Immature natural killer cell (primary cell): ENCODE data around the gene AIPL1. TPM values are rescaled to one million over a fixed set of nuclear protein-coding genes. Genes with fewer than 3 reads are reported as not detected.

ENCODE experiments used
- DNase-seq, 3 donors: peaks; one replicate each; pipeline ENCODE4 v3.0.0; 2022; ENCODE audit warnings: mixed read lengths in 1 of 3
- H3K27ac Mint-ChIP-seq, 6 donors: one replicate each; pipeline ENCODE4 v1.8.0; 2020; ENCODE audit warnings: mixed read lengths in 6 of 6, mild to moderate bottlenecking in 5 of 6, inconsistent platforms in 4 of 6, moderate library complexity in 3 of 6
- H3K27me3 Mint-ChIP-seq, 3 donors: one replicate each; pipeline ENCODE4 v1.8.0; 2020 to 2021; ENCODE audit warnings: low read depth in 3 of 3, mild to moderate bottlenecking in 3 of 3, mixed read lengths in 3 of 3, moderate library complexity in 3 of 3, inconsistent platforms in 1 of 3
- H3K36me3 Mint-ChIP-seq, 3 donors: one replicate each; pipeline ENCODE4 v1.8.0; 2020; ENCODE audit warnings: mixed read lengths in 3 of 3, inconsistent platforms in 2 of 3, mild to moderate bottlenecking in 2 of 3
- H3K4me1 Mint-ChIP-seq, 2 donors: one replicate each; pipeline ENCODE4 v1.8.0; 2020; ENCODE audit warnings: inconsistent platforms in 2 of 2, mild to moderate bottlenecking in 2 of 2, mixed read lengths in 2 of 2, moderate library complexity in 1 of 2
- H3K4me3 Mint-ChIP-seq, 5 donors: one replicate each; pipeline ENCODE4 v1.8.0; 2020; ENCODE audit warnings: mild to moderate bottlenecking in 5 of 5, mixed read lengths in 5 of 5, inconsistent platforms in 3 of 5, moderate library complexity in 3 of 5
- H3K9me3 Mint-ChIP-seq, 6 donors: one replicate each; pipeline ENCODE4 v1.8.0; 2020; ENCODE audit warnings: mild to moderate bottlenecking in 6 of 6, mixed read lengths in 6 of 6, inconsistent platforms in 4 of 6, moderate library complexity in 3 of 6
- polyA plus RNA-seq, 3 donors: library from polyadenylated mRNA; unstranded; fragments of 300-500 nt; fragmentation: Illumina TruSeq; gene quantifications; one replicate each; pipeline ENCODE4 v1.2.3, GENCODE V29; 2021

The AIPL1 gene
- polyA plus RNA-seq, 3 donors from 2014 or later: not detected

DNA sequence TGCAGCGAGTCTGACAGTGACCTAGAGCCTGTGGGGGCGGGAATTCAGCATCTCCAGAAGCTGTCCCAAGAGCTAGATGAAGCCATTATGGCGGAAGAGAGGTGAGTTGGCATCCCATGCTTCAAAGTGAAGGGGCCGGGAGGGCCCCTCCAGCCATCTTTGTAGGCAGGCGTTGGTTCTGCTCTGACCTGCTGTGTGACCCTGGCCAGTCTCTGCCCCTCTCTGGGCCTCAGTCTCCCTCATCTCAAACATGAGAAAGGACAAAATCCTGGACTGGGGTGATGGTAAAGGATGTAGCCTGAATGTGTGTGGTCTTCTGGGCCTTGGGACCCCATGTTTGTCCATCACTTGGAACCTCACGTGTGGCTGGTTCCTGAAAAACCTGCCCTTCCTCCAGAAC lies 14.4 kb upstream of the AIPL1 start:
- no peak for DNase-seq
- no peak overlapping the region for H3K4me3 Mint-ChIP-seq
- H3K36me3 Mint-ChIP-seq: no peaks in the 10 kb centered on the region
- H3K4me1 Mint-ChIP-seq: peaks cover 13 to 16% of the 10 kb centered on the region in 2 donors
- H3K9me3 Mint-ChIP-seq: no peaks in the 10 kb centered on the region
- no peak overlapping the region for H3K27ac Mint-ChIP-seq
- H3K27me3 Mint-ChIP-seq: peaks cover 2 to 4% (median 2%) of the 10 kb centered on the region in 3 donors

- peaks cover 16 to 21% of the 10 kb centered on the region in 2 donors for H3K4me1 Mint-ChIP-seq
- DNase-seq: no peak
- H3K9me3 Mint-ChIP-seq: no peaks in the 10 kb centered on the region
- H3K27me3 Mint-ChIP-seq: peaks cover 4 to 7% (median 4%) of the 10 kb centered on the region in 3 donors
- no peaks in the 10 kb centered on the region for H3K36me3 Mint-ChIP-seq
- no peak overlapping the region for H3K27ac Mint-ChIP-seq
- no peak overlapping the region for H3K4me3 Mint-ChIP-seq
These were observed 13.6 kb upstream of the AIPL1 start for GRCh38 chr17:6448473-6448872.

DNA sequence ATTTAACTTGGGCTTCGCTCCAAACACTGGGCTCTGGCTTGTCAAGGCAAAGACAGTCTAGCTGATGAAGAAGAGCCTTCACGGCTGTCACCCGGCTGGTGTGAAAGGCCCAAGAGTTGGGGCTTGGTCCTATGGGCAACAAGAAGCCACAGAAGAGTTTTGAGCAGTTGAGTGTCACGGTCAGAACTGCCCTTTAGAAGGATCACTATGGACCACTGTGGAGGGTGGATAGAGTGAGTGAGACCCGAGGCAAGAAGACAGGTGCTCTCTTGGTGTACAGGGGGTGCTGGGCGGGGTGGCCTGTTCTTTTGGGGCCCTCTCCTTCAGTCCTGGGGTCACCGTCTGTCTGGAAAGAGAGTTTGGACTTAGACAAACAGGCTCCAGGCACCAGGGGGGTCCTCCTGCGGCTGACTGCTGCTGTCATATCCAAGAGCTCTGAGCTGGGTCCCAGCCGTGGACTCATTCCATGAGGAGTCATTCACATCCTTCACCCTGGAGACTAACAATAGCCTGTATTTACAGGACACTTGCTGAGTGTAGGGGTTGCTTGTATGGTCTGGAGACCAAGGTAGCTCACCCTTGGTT lies 11.7 kb upstream of the AIPL1 start:
- peaks cover 17 to 25% of the 10 kb centered on the region in 2 donors for H3K4me1 Mint-ChIP-seq

GRCh38 chr17:6444571-6445335 lies 9.8 kb upstream of the AIPL1 start:
- H3K36me3 Mint-ChIP-seq: no peaks in the 10 kb centered on the region
- peak overlapping the region in 4 of 6 donors; percentile 65 to 83 (median 82) for H3K27ac Mint-ChIP-seq
- peak overlapping the region; percentile 89 to 95 (median 92) for H3K4me3 Mint-ChIP-seq
- H3K27me3 Mint-ChIP-seq: peaks cover 2 to 9% (median 3%) of the 10 kb centered on the region in 3 donors
- DNase-seq: no peak
- H3K9me3 Mint-ChIP-seq: no peaks in the 10 kb centered on the region
- H3K4me1 Mint-ChIP-seq: peaks cover 13 to 17% of the 10 kb centered on the region in 2 donors

More for the DNA sequence above, 11.7 kb upstream of the AIPL1 start:
- no peak overlapping the region for H3K4me3 Mint-ChIP-seq
- H3K27ac Mint-ChIP-seq: no peak overlapping the region
- H3K27me3 Mint-ChIP-seq: peaks cover 4 to 8% (median 4%) of the 10 kb centered on the region in 3 donors
- no peaks in the 10 kb centered on the region for H3K9me3 Mint-ChIP-seq
- no peak for DNase-seq
- H3K36me3 Mint-ChIP-seq: no peaks in the 10 kb centered on the region

DNA sequence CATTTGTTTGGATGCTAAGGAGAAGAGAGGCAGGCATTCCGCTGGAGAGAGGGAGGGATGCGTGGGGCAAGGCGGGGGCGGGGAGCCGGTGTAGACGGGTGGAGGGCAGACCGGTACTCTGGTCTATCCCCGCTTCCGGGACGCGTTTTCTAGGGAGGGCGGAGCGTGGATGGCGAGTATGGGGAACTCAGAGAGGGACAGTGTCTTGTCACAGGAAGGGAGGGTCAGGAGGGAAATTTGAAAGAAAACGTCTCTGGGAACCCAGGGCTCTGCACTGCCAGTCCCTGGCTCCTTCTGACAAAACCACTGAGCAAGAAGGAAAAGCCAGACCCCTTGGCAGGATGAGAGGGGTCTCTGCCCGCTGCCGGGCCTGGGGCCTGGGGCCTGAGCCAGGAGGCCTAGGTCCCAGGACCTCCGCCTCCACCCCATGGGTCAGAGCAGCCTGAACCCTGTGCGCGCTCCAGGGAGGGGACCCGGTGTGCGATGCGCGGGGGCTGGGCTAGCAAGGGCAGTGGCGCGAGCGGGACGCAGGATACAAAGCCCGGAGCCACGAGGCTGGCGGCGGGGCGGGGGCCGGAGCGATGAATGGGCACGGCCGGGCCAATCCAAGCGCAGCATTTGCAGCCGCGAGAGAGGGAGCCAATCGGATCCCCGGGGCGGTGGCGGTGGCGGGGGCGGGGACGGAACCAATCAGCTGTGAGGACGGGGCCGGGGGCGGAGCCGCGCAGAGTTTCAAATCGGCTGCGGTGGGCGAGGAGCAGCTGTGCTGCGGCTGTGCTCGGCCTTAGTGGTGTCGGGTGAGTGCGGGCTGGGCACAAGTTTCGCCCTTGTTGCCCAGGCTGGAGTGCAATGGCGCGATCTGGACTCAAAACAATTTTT lies 9.0 kb upstream of the AIPL1 start, which contains the start of gene PIMREG:
TSS of gene PIMREG (plus strand) at position 764 of the 879 bp plus-strand sequence. CDS start 656 bp downstream, outside the sequence.
- DNase-seq: peak; percentile 82 to 85 (median 84)
- Mint-ChIP-seq H3K4me1 (peaks cover 13 to 17% of the 10 kb centered on the region in 2 donors), H3K9me3 (no peaks in the 10 kb centered on the region), H3K27ac (peak within 1 kb of the TSS; percentile 9 to 86 (median 80)), H3K4me3 (peak within 1 kb of the TSS; percentile 89 to 95 (median 92)), H3K27me3 (peaks cover 2 to 11% (median 3%) of the 10 kb centered on the region in 3 donors), H3K36me3 (no peaks in the 10 kb centered on the region)

- peaks cover 2 to 13% (median 3%) of the 10 kb centered on the region in 3 donors for H3K27me3 Mint-ChIP-seq
- peak overlapping the region in 3 of 5 donors; percentile 92 to 95 (median 93) for H3K4me3 Mint-ChIP-seq
- H3K36me3 Mint-ChIP-seq: no peaks in the 10 kb centered on the region
- no peaks in the 10 kb centered on the region for H3K9me3 Mint-ChIP-seq
- no peak for DNase-seq
- H3K4me1 Mint-ChIP-seq: peaks cover 13 to 17% of the 10 kb centered on the region in 2 donors
- H3K27ac Mint-ChIP-seq: no peak overlapping the region
These were observed 7.9 kb upstream of the AIPL1 start for GRCh38 chr17:6442775-6443174.

DNA sequence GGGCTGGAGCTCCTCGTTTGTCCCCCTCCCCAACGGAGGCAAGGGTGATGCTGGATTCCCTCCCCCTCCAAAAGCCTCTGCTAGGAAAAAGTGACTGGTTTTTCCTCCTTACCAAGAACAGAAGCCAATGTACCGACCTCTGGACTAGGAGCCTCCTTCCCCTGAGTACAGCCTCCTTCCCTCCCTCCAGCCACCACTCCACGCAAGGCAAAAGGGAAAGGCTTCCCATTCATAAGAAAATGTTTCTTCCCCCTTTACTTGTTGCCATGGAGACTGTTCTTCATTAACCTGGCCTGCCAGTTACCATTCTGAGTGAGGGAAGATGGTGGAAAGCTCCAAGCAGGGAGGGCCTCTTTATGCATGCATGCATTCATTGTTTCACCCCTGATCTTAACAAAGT lies 5.0 kb upstream of the AIPL1 start:
- no peak overlapping the region for H3K4me3 Mint-ChIP-seq

DNA sequence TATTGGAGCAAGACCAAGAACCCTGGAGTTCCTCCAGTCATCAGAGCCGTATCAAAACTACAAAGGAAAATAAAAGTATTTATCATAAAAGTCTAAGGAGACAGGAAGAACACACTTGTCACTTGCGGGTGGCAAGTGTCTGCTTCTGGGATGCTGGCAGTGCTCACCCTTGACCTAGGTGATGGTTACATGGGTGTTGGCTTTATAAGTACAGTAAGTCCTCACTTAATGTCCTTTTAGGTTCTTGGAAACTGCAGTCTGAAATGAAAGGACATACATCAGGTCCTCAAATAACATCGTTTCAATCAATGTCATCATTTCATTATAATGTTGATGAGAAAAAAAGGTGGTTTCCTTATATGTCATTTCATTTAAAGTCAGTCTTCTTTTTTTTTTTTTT lies 3.0 kb upstream of the AIPL1 start:
- Mint-ChIP-seq H3K9me3 (no peaks in the 10 kb centered on the region), H3K36me3 (no peaks in the 10 kb centered on the region), H3K4me1 (no peaks in the 10 kb centered on the region), H3K4me3 (no peak overlapping the region), H3K27ac (no peak overlapping the region), H3K27me3 (peaks cover 2 to 8% (median 5%) of the 10 kb centered on the region in 3 donors)
- no peak for DNase-seq

More for the DNA sequence above, 5.0 kb upstream of the AIPL1 start:
- Mint-ChIP-seq H3K27me3 (peaks cover 5 to 13% (median 5%) of the 10 kb centered on the region in 3 donors), H3K4me1 (peaks cover 13 to 17% of the 10 kb centered on the region in 2 donors), H3K9me3 (no peaks in the 10 kb centered on the region), H3K36me3 (no peaks in the 10 kb centered on the region), H3K27ac (no peak overlapping the region)
- no peak for DNase-seq

DNA sequence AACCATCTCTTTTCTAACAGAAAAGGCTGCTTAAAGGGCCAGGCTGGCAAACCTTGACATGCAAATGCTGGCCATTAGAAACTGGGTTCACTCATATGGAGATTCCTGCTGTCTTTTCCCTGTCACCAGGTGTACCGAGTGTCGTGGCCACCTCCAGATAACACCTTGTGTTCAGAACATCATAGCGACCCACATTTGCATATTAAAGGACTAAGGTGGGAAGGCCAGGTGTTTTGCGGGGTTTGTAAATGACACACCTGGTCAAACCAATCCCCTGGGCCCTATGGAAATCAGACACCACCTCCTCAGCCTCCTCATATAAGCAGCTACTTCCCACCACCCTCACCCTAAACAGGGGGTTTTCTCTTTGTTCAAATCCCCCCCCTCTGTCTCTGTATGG lies 2.5 kb upstream of the AIPL1 start:
- H3K36me3 Mint-ChIP-seq: no peaks in the 10 kb centered on the region
- no peak for DNase-seq
- H3K27ac Mint-ChIP-seq: no peak overlapping the region
- H3K4me1 Mint-ChIP-seq: no peaks in the 10 kb centered on the region
- no peak overlapping the region for H3K4me3 Mint-ChIP-seq
- no peaks in the 10 kb centered on the region for H3K9me3 Mint-ChIP-seq
- H3K27me3 Mint-ChIP-seq: peaks cover 2 to 10% (median 5%) of the 10 kb centered on the region in 3 donors

GRCh38 chr17:6435968-6436367 lies 1.0 kb upstream of the AIPL1 start:
- Mint-ChIP-seq H3K36me3 (peaks cover 0 to 4% (median 3%) of the 10 kb centered on the region in 3 donors), H3K27me3 (peaks cover 2 to 10% (median 5%) of the 10 kb centered on the region in 3 donors), H3K9me3 (peaks cover 0 to 7% (median 3%) of the 10 kb centered on the region in 6 donors), H3K4me3 (no peak overlapping the region), H3K27ac (no peak overlapping the region), H3K4me1 (no peaks in the 10 kb centered on the region)
- DNase-seq: peak; percentile 45 to 50 (median 47)

DNA sequence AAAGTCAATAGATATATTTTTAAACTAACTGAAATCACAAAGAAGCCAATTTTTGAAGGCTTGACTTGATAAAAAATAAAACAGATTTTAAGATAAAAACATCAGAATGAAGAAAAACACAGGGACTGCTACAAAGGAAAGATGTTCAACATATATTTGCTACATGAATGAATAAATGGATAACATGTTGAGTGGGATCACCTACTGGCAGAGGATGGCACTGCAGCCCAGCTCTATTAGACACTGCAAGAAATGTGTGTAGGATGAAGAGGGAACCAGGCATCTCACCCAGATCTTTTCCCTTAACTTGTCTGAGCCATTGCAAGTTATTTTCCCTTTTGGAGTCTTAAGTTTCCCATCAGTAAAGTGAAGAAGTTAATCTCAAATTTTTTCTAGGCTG lies 4.2 kb downstream of the AIPL1 start:
- Mint-ChIP-seq H3K4me1 (peaks cover 12 to 18% of the 10 kb centered on the region in 2 donors), H3K9me3 (peaks cover 0 to 19% (median 9%) of the 10 kb centered on the region in 6 donors), H3K27ac (no peak overlapping the region), H3K27me3 (peaks cover 5 to 15% (median 9%) of the 10 kb centered on the region in 3 donors), H3K36me3 (peaks cover 3 to 8% (median 4%) of the 10 kb centered on the region in 3 donors), H3K4me3 (no peak overlapping the region)
- no peak for DNase-seq

GRCh38 chr17:6429266-6429665 lies 5.7 kb downstream of the AIPL1 start:
- H3K9me3 Mint-ChIP-seq: peaks cover 0 to 19% (median 9%) of the 10 kb centered on the region in 6 donors
- H3K27ac Mint-ChIP-seq: no peak overlapping the region
- peaks cover 3 to 8% (median 4%) of the 10 kb centered on the region in 3 donors for H3K36me3 Mint-ChIP-seq
- peaks cover 12 to 20% of the 10 kb centered on the region in 2 donors for H3K4me1 Mint-ChIP-seq
- DNase-seq: no peak
- H3K27me3 Mint-ChIP-seq: peaks cover 5 to 15% (median 10%) of the 10 kb centered on the region in 3 donors
- H3K4me3 Mint-ChIP-seq: no peak overlapping the region

DNA sequence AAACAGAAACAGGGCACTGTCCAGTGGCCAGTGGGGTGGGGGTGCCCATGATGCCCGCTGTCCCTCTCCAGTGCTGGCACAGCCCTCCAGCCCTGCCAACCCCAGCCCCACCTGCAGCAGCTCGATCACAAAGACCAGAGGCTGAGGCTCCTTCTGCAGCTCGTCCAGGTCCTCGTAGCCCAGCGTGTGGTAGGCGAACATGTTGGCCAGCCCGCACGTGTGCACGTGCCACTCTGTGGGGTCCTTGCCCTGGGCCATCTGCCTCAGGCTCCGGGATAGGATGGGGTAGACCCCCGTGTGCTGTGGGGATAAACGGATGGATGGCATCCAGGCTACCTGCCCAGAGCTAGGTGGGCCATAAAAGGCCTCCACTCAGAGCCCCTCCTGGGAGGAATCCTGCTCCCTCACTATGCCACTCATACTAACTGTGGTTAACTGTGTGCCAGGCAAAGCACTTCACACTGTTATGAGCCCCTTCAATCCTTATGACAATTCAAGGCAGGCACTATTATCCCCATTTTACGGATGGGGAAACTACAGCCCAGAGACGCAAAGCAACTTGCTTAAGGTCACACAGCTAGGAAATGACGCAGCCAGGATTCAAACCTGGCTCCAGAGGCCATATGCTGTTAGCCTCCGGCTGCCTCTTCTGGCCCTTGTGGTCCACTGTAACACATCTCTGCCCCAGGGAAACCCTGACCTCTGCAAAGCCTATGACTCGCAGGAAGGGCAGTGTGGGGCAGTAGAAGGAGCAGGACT lies 6.5 kb downstream of the AIPL1 start:
- H3K27ac Mint-ChIP-seq: no peak overlapping the region
- H3K27me3 Mint-ChIP-seq: peaks cover 5 to 12% (median 10%) of the 10 kb centered on the region in 3 donors
- H3K36me3 Mint-ChIP-seq: peaks cover 3 to 8% (median 4%) of the 10 kb centered on the region in 3 donors
- H3K4me1 Mint-ChIP-seq: peaks cover 12 to 20% of the 10 kb centered on the region in 2 donors
- H3K4me3 Mint-ChIP-seq: peak overlapping the region in 2 of 5 donors; percentile 14 to 27
- H3K9me3 Mint-ChIP-seq: peaks cover 0 to 19% (median 9%) of the 10 kb centered on the region in 6 donors
- DNase-seq: no peak
